GM12872 (cell line): Measurements from ENCODE around the gene CLCN5.

Experiments
- TF ChIP-seq, protein P1 (sequence below): IDR thresholded peaks from 3 replicates; pipeline ENCODE4 v1.5.1; 2011; ENCODE audit warnings: low read depth, mild to moderate bottlenecking, low read length, moderate library complexity; ENCODE audit not compliant: insufficient read depth

The CLCN5 gene

DNA sequence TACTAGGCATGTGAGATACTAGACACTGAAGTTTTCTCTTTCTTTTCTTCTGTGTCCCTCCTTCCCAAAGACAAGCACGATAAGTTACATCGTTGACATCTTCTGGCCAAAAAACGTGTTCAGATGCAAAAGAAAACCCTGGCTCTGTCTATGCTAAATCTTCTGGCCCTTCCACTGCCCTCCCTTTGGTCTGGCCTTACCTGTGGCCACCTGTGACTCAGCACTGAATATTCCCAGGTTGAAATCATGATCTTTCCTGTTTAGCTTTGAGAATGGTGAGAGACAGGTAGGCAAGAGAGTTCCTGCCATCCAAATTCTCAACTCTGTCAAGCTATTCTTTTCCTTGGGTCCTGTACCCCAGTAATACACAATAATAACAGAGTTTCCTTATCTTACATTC, 12.3 kb downstream of the CLCN5 start:
- TF ChIP-seq, protein P1, sequence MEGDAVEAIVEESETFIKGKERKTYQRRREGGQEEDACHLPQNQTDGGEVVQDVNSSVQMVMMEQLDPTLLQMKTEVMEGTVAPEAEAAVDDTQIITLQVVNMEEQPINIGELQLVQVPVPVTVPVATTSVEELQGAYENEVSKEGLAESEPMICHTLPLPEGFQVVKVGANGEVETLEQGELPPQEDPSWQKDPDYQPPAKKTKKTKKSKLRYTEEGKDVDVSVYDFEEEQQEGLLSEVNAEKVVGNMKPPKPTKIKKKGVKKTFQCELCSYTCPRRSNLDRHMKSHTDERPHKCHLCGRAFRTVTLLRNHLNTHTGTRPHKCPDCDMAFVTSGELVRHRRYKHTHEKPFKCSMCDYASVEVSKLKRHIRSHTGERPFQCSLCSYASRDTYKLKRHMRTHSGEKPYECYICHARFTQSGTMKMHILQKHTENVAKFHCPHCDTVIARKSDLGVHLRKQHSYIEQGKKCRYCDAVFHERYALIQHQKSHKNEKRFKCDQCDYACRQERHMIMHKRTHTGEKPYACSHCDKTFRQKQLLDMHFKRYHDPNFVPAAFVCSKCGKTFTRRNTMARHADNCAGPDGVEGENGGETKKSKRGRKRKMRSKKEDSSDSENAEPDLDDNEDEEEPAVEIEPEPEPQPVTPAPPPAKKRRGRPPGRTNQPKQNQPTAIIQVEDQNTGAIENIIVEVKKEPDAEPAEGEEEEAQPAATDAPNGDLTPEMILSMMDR, result no peak

DNA sequence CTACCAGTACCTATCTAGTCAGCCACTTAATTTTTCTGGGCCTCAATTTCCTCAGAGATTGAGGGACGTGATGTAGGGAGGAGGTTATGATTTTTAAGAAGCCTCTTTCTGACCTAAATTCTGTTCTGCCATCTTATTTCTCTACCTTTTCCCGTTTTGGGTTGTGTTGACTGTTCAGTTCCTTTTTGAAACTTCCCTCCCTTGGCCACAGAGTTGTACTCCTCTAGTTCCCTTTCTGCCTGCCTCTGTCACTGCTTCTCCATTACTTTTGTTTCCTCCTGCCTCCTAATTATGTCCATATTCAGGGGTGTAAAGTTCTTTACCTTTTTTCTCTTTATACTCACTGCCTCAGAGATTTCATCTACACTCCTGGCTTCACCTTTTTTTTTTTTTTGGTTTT, 25.4 kb downstream of the CLCN5 start:
- TF ChIP-seq, protein P1, result no peak

DNA sequence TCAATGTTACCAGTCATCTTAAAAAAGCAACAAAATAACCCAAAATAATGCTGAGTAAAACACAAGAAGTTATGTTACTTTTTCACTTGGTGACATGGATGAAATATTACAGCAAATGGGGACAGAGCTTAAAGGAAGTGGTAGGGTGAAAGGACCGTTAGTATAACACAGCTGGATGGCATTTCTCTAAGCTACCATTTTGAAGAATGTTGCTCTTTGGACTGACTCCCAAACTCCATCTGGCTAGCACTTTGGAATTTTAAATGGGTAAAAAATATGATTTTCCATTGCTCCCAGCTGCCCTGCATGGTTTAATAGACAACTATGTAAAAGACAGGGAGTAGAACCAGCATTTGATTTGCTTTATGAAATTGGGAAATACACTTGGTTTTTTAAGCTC, 27.6 kb downstream of the CLCN5 start:
- TF ChIP-seq, protein P1, result no peak

GRCh38 chrX:49951524-49952193, 29.3 kb downstream of the CLCN5 start:
- TF ChIP-seq, protein P1, result no peak

DNA sequence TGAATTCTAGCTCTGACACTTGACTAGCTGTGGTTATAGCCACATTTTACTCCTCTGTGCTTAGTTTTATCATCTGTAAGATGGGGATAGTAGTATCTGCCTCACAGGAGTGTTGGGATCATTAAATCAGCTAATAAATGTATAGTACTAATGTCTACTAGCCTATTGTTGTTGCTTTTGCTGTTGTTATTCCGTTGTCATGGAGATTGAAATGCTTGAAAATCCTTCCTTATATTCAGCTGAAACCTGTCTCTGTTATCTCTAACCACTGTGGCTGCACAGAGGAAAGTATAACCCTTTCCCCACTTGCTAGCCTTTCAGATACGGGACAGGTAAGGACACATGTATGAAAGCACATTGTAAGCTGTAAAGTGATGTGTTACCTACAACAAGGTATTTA, 33.9 kb downstream of the CLCN5 start:
- TF ChIP-seq, protein P1, result no peak

DNA sequence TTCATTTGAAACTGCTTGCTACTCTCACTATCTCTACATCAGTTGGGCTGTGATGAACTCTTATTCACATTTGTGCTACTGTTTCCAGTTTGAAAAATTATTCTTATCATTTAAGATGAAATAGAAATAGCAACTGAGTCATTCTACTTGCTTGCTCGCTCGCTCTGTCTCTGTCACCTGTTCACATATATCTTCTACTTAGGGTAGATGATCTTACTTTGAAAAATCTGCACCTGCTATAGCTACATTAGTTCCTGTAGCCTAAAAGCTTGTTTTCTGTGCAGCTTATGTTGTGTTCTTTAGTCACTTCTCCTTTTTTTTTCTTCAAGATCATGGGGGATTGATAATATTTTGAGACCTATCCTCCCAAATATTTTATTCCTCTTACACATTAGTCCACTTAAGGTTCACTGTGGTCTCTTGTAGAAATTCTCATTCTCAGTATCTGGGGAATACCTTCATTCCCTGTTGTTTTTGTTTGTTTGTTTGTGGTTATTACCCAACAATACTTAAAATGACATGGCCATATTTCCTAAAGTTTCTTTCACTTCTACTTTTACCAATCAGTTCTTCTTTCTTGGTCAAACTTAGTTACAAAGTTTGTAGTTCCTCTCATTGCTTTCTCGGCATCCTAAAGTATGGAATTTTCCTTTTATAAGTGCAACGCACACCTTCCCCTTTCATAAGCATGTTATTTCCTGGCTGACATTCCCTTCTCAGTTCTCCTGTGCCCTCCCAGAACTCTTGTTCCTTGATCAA, 36.5 kb downstream of the CLCN5 start:
- TF ChIP-seq, protein P1, result no peak

GRCh38 chrX:49959602-49960001, 37.2 kb downstream of the CLCN5 start:
- TF ChIP-seq, protein P1, result no peak
